Body of pancreas (tissue), 4 donors: ENCODE data around the gene LEUTX. TPM values are rescaled to one million over a fixed set of nuclear protein-coding genes. Genes with fewer than 3 reads are reported as not detected.

Experiments
- ATAC-seq: fragments of 150-250 bp; one replicate; pipeline ENCODE4 v1.9.1; 2016
- DNase-seq, 4 donors: peaks; one replicate each; pipeline ENCODE4 v3.0.0-alpha.2; 2019
- H3K27ac ChIP-seq, 4 donors: fragments of 200-600 bp; sonication (generic); 1 replicate in 3 of 4; 2 replicates in 1 of 4; pipeline versions ENCODE4 v1.5.1 to v1.6.1; 2016 to 2019; ENCODE audit warnings: mild to moderate bottlenecking in 1 of 4, mixed read lengths in 1 of 4, moderate library complexity in 1 of 4
- H3K27me3 ChIP-seq, 2 donors: fragments of 200-600 bp; sonication (generic); one replicate each; pipeline ENCODE4 v1.6.0; 2016; ENCODE audit warnings: mild to moderate bottlenecking in 1 of 2
- H3K36me3 ChIP-seq, 2 donors: fragments of 200-600 bp; sonication (generic); replicated peaks in 1 of 2; 2 replicates each; pipeline ENCODE4 v1.5.1; 2016; ENCODE audit warnings: low read depth in 2 of 2; ENCODE audit not compliant: insufficient read depth in 1 of 2
- H3K4me1 ChIP-seq: fragments of 200-600 bp; sonication (generic); one replicate; pipeline ENCODE4 v1.6.0; 2016
- H3K4me3 ChIP-seq, 2 donors: fragments of 200-600 bp; sonication (generic); 1 replicate in 1 of 2; 2 replicates in 1 of 2; pipeline ENCODE4 v1.5.1; 2016 to 2019
- H3K9me3 ChIP-seq, 3 donors: fragments of 200-600 bp; sonication (generic); 1 replicate in 2 of 3; 2 replicates in 1 of 3; pipeline ENCODE4 v1.5.1; 2016
- CTCF ChIP-seq, 7 experiments: fragments of 450-650 bp in 4 of 7; fragments of 200-600 bp in 3 of 7; sonication (generic) in 3 of 7; IDR thresholded peaks; one replicate each; pipeline ENCODE4 v1.5.1; 2016 to 2019; ENCODE audit warnings: antibody characterized with exemption in 7 of 7
- POLR2A ChIP-seq, 3 donors: fragments of 450-650 bp; IDR thresholded peaks; one replicate each; pipeline ENCODE4 v1.6.1; 2016; ENCODE audit warnings: antibody characterized with exemption in 3 of 3, mild to moderate bottlenecking in 2 of 3
- WGBS, 2 donors: methylation state at CpG; one replicate each; pipeline ENCODE4 v1.1.5; 2017; 5-methylcytosine and 5-hydroxymethylcytosine counted together
- intact Hi-C: fragments of 100-400 bp; cut with DNase I; formaldehyde crosslinking; loops from one replicate; pipeline ENCODE4 v1.15.1; 2023
- total RNA-seq, 2 donors: library from RNA; depleted of rRNA; stranded (reverse); fragments of >200 nt; gene quantifications; one replicate each; pipeline ENCODE4 v1.1.0, GENCODE V29; 2016

Gene LEUTX
- total RNA-seq, 2 donors from 2014 or later, result not detected

GRCh38 chr19:39830847-39831246, 52.2 kb downstream of the LEUTX start:
- Histone ChIP-seq H3K4me1 (peaks cover 20% of the 10 kb centered on the region), H3K36me3 (peaks cover 9 to 22% of the 10 kb centered on the region in 2 donors), H3K9me3 (no peaks in the 10 kb centered on the region), H3K4me3 (no peak overlapping the region), H3K27ac (no peak overlapping the region), H3K27me3 (no peaks in the 10 kb centered on the region)
- no peak for TF ChIP-seq POLR2A (IDR thresholded peaks at IDR 0.05)
- no peak for TF ChIP-seq CTCF (IDR thresholded peaks at IDR 0.05)
- ATAC-seq (no peak), DNase-seq (no peak)
- intact Hi-C loops, result no loop called here

- DNase-seq (no peak), ATAC-seq (no peak)
- peaks cover 20% of the 10 kb centered on the region for H3K4me1 ChIP-seq
- H3K27ac ChIP-seq, result no peak overlapping the region
- 86 to 91% methylated on average over 15 to 16 of the region's 16 CpGs for WGBS, 2 donors
- no peaks in the 10 kb centered on the region for H3K9me3 ChIP-seq
- intact Hi-C loops, result no loop called here
- H3K4me3 ChIP-seq, result no peak overlapping the region
- no peak for TF ChIP-seq CTCF (IDR thresholded peaks at IDR 0.05)
- no peak for TF ChIP-seq POLR2A (IDR thresholded peaks at IDR 0.05)
- H3K36me3 ChIP-seq, result peaks cover 11 to 27% of the 10 kb centered on the region in 2 donors
- H3K27me3 ChIP-seq, result no peaks in the 10 kb centered on the region
Observed at GRCh38 chr19:39831679-39832078, 53.0 kb downstream of the LEUTX start.

GRCh38 chr19:39832341-39833083, 53.9 kb downstream of the LEUTX start:
- H3K4me3 ChIP-seq, result peak overlapping the region in 1 of 2 donors; percentile 100
- no peaks in the 10 kb centered on the region for H3K9me3 ChIP-seq
- no peaks in the 10 kb centered on the region for H3K27me3 ChIP-seq
- H3K36me3 ChIP-seq, result peaks cover 14 to 29% of the 10 kb centered on the region in 2 donors
- H3K27ac ChIP-seq, result peak overlapping the region in 3 of 4 donors; percentile 60 to 90 (median 87)
- WGBS, 2 donors, result 51 to 60% methylated on average over 5 of the region's 5 CpGs
- DNase-seq (no peak), ATAC-seq (no peak)
- TF ChIP-seq CTCF (IDR thresholded peaks at IDR 0.05) (no peak), POLR2A (IDR thresholded peaks at IDR 0.05) (no peak)
- intact Hi-C loops, result no loop called here
- peaks cover 20% of the 10 kb centered on the region for H3K4me1 ChIP-seq

GRCh38 chr19:39833160-39833463, 54.5 kb downstream of the LEUTX start:
- H3K4me3 ChIP-seq, result peak overlapping the region; percentile 91 to 100
- H3K27ac ChIP-seq, result peak overlapping the region; percentile 60 to 90 (median 83)
- WGBS, 2 donors, result 1 to 8% methylated on average over 8 of the region's 24 CpGs
- no peaks in the 10 kb centered on the region for H3K9me3 ChIP-seq
- peaks cover 14 to 33% of the 10 kb centered on the region in 2 donors for H3K36me3 ChIP-seq
- DNase-seq, result no peak
- peaks cover 20% of the 10 kb centered on the region for H3K4me1 ChIP-seq
- TF ChIP-seq CTCF (IDR thresholded peaks at IDR 0.05) (no peak), POLR2A (IDR thresholded peaks at IDR 0.05) (no peak)
- no peaks in the 10 kb centered on the region for H3K27me3 ChIP-seq
- intact Hi-C loops, result no loop called here
- ATAC-seq, result no peak
